Loucy (cell line): ENCODE results near the gene SETX.

Source experiments
- EZH2phosphoT487 ChIP-seq: fragments of 200-600 bp; IDR thresholded peaks from 2 replicates; pipeline ENCODE4 v1.6.1; 2018; ENCODE audit warnings: antibody characterized with exemption, mild to moderate bottlenecking, moderate library complexity, borderline replicate concordance
- TF ChIP-seq, protein P1 (sequence below): fragments of 200-600 bp; sonication (generic); conservative IDR thresholded peaks from 2 replicates; pipeline ENCODE4 v1.5.1; 2014; ENCODE audit warnings: mild to moderate bottlenecking, antibody characterized with exemption, low read length

DNA sequence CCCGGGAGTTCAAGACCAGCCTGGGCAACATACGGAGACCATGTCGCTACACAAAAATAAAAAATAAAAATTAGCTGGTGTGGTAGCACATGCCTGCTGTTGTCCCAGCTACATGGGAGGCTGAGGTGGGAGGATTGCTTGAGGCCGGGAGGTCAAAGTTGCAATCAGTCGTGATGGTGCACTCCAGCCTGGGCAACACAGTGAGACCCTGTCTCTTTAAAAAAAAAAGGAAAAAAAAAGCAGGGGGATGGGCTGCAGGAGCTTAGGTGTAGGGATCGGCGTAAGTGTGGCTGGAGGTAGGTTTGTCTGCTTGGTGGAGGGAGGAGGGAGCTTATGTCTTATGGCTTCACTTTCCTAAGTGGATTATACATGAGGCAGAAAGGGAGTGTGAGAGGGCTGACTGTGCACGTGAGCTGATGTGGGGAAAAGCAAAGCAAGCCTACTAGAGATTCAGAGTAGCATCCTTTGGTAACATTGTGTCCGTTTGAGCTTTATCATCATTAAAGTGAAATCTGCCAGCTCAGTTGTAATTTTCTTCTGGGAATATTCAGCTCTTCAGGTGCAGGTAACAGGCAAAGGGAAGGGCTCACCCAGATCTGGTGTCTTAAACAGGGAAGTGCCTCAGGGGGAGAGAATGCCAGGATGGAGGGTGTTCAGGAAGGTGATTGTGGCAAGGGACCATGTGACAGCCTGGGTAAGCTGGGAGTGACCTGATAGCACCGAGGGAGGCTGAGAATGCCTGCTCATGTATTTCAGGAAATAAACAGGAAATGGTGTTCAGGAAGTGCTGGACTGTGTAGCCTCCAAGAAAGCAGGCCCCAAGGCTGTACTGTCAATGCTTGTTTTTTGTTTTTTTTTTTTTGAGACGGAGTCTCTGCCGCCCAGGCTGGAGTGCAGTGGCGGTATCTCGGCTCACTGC lies 17.6 kb upstream of the SETX start:
- TF ChIP-seq, protein P1, sequence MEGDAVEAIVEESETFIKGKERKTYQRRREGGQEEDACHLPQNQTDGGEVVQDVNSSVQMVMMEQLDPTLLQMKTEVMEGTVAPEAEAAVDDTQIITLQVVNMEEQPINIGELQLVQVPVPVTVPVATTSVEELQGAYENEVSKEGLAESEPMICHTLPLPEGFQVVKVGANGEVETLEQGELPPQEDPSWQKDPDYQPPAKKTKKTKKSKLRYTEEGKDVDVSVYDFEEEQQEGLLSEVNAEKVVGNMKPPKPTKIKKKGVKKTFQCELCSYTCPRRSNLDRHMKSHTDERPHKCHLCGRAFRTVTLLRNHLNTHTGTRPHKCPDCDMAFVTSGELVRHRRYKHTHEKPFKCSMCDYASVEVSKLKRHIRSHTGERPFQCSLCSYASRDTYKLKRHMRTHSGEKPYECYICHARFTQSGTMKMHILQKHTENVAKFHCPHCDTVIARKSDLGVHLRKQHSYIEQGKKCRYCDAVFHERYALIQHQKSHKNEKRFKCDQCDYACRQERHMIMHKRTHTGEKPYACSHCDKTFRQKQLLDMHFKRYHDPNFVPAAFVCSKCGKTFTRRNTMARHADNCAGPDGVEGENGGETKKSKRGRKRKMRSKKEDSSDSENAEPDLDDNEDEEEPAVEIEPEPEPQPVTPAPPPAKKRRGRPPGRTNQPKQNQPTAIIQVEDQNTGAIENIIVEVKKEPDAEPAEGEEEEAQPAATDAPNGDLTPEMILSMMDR: no peak
- no peak for TF ChIP-seq EZH2phosphoT487
